Heart right ventricle (tissue), 16 donors: ENCODE measurements around the gene RNASEH2A. TPM values are rescaled to one million over a fixed set of nuclear protein-coding genes. Genes with fewer than 3 reads are reported as not detected.
A peak's percentile ranks its signal among the peaks of the same experiment; 100 is the strongest.

Source experiments
- ATAC-seq, 8 donors: fragments of 200-7000 bp; cut with Tn5 transposase; one replicate each; pipeline ENCODE4 v1.9.1; 2020; ENCODE audit warnings: mild to moderate bottlenecking in 8 of 8, moderate library complexity in 8 of 8, moderate number of reproducible peaks in 1 of 8
- DNase-seq, 2 donors: peaks; one replicate each; pipeline ENCODE4 v3.0.0-alpha.2; 2020
- H3K27ac ChIP-seq, 10 donors: fragments of 200-600 bp; sonication (generic) in 2 of 10; one replicate each; pipeline versions ENCODE4 v1.5.0 to v1.8.0; 2020 to 2022; ENCODE audit warnings: mild to moderate bottlenecking in 3 of 10
- H3K27me3 ChIP-seq, 7 donors: fragments of 200-600 bp; one replicate each; pipeline ENCODE4 v1.8.0; 2021 to 2022; ENCODE audit warnings: mild to moderate bottlenecking in 2 of 7
- H3K36me3 ChIP-seq, 9 donors: fragments of 200-600 bp; sonication (generic) in 1 of 9; one replicate each; pipeline versions ENCODE4 v1.5.0 to v1.8.0; 2020 to 2022; ENCODE audit warnings: mild to moderate bottlenecking in 2 of 9
- H3K4me1 ChIP-seq, 9 donors: fragments of 200-600 bp; sonication (generic) in 1 of 9; one replicate each; pipeline versions ENCODE4 v1.5.0 to v1.8.0; 2020 to 2022; ENCODE audit warnings: mild to moderate bottlenecking in 4 of 9
- H3K4me3 ChIP-seq, 10 donors: fragments of 200-600 bp; sonication (generic) in 2 of 10; one replicate each; pipeline versions ENCODE4 v1.5.0 to v1.8.0; 2020 to 2022; ENCODE audit warnings: mild to moderate bottlenecking in 7 of 10, moderate library complexity in 2 of 10
- H3K9me3 ChIP-seq, 11 donors: fragments of 200-600 bp in 10 of 11; sonication (generic) in 2 of 11; one replicate each; pipeline versions ENCODE4 v1.5.0 to v1.8.0; 2013 to 2022; ENCODE audit warnings: mild to moderate bottlenecking in 2 of 11, control low read depth in 1 of 11, moderate library complexity in 1 of 11
- WGBS, 2 donors: extraction: QIAGEN DNeasy Blood & Tissue Kit; methylation state at CpG; one replicate each; pipeline ENCODE4 v1.1.7; 2013; ENCODE audit warnings: inconsistent platforms in 1 of 2; 5-methylcytosine and 5-hydroxymethylcytosine counted together
- intact Hi-C, 10 donors: fragments of 100-400 bp; cut with DNase I; formaldehyde crosslinking; loops; one replicate each; pipeline versions ENCODE4 v1.11.1 to v1.14.2; 2022
- polyA plus RNA-seq, 2 donors: library from polyadenylated mRNA; stranded (reverse); fragments of 200-250 nt; gene quantifications; one replicate each; pipeline ENCODE4 v1.2.3, GENCODE V29; 2013
- total RNA-seq, 10 donors: library from RNA; stranded (reverse); fragmentation: NEBNext Ultra II Directional in 3 of 10; extraction: Animal tissue kit (Norgen Biotek cat#: 25700) in 3 of 10; gene quantifications; one replicate each; pipeline versions ENCODE4 v1.2.1 to v1.2.4, GENCODE V29; 2021 to 2023
- TF ChIP-seq, protein P1 (sequence below), 9 donors: fragments of 200-600 bp; sonication (generic) in 2 of 9; IDR thresholded peaks; one replicate each; pipeline versions ENCODE4 v1.5.0 to v1.8.0; 2021 to 2022; ENCODE audit warnings: antibody characterized with exemption in 9 of 9, mild to moderate bottlenecking in 5 of 9, moderate library complexity in 1 of 9
- donor health status: Arrhythmogenic right ventricular cardiomyopathy.
- donor health status: ischemic (EF 13 %, LVEDD 7.1; RV severe dilation, severe dysfunction).
- donor health status: healthy with polysubstance abuse.
- donor health status: DM: no; HTN: yes; CAD: no.
- donor health status: DM: no; HTN: no; CAD: no.
- donor health status: ischemic (EF 25% LVEDD 6.9; RV normal size, moderate dysfunction).
- donor health status: ischemic (EF 25% LVEDD 5.7; RV mildly dilated, moderate dysfunction).
- donor health status: healthy.
- donor health status: DM: yes; HTN: yes; CAD: no.
- donor health status: Ischemic cardiomyopathy.
- donor health status: ischemic (EF 35%, LVEDD 5.7; RV mildly dilated, moderate dysfunction).
- donor health status: nonischemic (EF 11% LVEDD 7.7; RV severe dilation, severe dysfunction).
- donor health status: DM: yes; HTN: yes; CAD: no.
- donor health status: PGD.
- donor health status: ischemic (EF 29% LVEDD 5.4; RV normal size, mild dysfunction).
- donor health status: nonischemic (EF 23%, LVEDD 6.1; RV moderate dilation, normal function).

Gene RNASEH2A
- total and polyA plus RNA-seq, 12 donors: 1.9 to 6.9 (median 4.1) TPM

DNA sequence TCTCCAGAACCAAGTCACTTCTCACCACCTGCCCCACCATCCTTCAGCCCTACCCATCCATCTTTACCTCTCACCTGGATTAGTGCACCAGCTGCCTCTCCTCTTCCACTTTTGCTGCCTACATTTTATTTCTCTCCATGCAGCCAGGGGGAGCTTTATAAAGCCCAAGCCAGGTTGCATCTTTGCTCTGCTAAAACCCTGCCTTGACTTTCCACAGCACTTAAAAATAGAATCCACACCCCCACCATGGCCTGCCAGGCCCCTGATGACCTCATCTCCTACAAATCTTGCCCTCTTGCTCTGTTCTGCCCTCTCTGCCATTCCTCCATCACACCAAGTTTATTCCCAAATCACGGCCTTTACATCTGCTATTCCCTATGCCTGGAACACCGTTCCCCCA is 32.8 kb upstream of the RNASEH2A start:
- no peaks in the 10 kb centered on the region for H3K9me3 ChIP-seq
- peaks cover 0 to 27% (median 0%) of the 10 kb centered on the region in 9 donors for H3K36me3 ChIP-seq
- DNase-seq (peak in 1 of 2 donors; percentile 51), ATAC-seq (peak in 6 of 8 donors; percentile 12 to 54 (median 34))
- no peaks in the 10 kb centered on the region for H3K27me3 ChIP-seq
- TF ChIP-seq, protein P1, sequence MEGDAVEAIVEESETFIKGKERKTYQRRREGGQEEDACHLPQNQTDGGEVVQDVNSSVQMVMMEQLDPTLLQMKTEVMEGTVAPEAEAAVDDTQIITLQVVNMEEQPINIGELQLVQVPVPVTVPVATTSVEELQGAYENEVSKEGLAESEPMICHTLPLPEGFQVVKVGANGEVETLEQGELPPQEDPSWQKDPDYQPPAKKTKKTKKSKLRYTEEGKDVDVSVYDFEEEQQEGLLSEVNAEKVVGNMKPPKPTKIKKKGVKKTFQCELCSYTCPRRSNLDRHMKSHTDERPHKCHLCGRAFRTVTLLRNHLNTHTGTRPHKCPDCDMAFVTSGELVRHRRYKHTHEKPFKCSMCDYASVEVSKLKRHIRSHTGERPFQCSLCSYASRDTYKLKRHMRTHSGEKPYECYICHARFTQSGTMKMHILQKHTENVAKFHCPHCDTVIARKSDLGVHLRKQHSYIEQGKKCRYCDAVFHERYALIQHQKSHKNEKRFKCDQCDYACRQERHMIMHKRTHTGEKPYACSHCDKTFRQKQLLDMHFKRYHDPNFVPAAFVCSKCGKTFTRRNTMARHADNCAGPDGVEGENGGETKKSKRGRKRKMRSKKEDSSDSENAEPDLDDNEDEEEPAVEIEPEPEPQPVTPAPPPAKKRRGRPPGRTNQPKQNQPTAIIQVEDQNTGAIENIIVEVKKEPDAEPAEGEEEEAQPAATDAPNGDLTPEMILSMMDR (IDR thresholded peaks at IDR 0.05): peak in 7 of 9 donors; percentile 14 to 65 (median 42)
- H3K27ac ChIP-seq: peak overlapping the region; percentile 79 to 99 (median 91)
- peaks cover 14 to 66% (median 38%) of the 10 kb centered on the region in 9 donors for H3K4me1 ChIP-seq
- intact Hi-C loops: loop anchor here in 2 of 10 donors (2.0 to 10.0 kb wide), 2 partner anchors 71 to 73 kb away; no protein-coding TSS in a partner anchor
- WGBS, 2 donors: 65 to 73% methylated on average over 2 of the region's 2 CpGs
- no peak overlapping the region for H3K4me3 ChIP-seq

DNA sequence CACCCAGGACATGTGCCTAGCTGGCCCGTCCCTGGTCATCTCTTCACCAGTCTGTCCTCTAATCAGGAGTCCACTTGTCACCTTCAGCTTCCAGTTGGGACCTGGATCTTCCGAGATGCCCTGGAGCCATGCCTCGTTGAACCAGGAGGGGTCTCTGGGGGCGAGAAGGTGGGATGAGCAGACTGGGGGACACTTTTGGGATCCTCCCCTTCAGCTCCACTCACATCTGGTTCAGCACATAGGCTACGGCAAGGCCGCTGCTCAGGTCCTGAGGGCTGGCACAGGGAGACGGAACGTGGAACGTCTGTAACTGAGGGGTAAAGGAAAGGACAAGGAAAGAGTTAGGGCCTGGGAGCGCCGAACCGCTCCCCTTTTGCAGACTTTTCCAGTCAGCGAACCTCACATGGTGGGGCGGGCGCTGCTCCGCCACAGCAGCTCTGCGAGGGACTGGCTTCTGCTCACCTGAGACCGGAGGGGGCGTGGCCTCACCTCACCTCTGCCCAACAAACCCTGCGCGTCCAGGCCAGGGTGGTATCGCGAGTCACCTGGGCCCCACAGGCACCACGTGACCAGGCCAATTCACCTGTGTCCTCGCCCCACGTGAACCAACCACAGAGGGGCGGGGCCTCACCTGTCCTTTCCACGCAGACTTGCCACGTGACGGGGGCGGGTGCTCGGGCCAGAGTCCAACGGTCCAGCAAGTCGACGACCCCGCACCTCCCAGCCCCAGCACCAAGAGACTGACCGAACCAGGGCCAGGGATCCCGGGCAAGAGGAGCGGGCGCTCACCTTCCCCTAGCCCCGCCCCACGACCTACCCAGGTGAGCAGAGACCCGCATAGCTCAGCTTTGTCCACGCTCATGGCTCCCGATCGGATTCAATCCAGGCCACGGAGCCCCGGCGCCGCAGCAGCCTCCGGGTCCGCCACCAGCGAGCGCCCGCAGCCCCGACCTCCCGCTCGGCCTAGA is 31.5 kb upstream of the RNASEH2A start, which contains the start of gene HOOK2:
Gene HOOK2 (minus strand): TSS at position 965 of the 968 bp plus-strand sequence. CDS start 103 bp downstream, at position 862.
- intact Hi-C loops: loop anchor here in 3 of 10 donors (1.0 to 10.0 kb wide), 3 partner anchors 22 to 70 kb away; partner anchors contain the start of gene GET3 (in 1 of the 3)
- peak in 1 of 8 donors; percentile 2 for ATAC-seq

DNA sequence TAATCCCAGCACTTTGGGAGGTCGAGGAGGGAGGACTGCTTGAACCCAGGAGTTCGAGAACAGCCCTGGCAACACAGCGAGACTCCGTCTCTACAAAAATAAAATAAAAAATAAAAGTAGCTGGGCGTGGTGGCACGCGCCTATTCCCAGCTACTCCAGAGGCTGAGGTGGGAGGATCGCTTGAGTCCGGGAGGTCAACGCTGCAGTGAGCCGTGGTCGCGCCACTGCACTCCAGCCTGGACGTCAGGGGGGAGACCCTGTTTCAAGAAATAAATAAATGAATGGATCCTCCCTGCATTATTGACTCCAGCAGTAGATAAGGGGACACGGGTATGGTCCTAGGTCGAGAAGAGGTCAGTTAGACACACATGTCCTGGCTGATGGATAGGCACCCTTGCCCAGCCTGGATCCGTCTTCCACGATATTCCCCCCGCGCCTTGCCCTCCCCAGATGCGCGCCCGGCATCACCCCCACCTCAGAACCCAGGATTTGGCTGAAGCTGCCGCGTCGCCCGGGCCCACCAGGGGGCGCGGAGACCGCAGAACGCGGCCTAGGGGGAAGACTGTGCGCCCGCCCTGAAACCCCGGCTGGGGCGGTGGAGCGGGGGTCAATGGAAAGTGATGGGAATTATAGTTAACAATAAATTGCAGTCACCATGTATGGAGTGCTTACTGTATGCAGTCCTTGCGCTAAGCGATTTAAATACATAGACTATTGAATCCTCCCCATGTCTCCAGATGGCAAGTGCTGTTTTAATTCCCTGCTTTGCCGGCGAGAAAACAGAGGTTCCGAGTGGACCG is 29.0 kb upstream of the RNASEH2A start:
- no peaks in the 10 kb centered on the region for H3K9me3 ChIP-seq
- peaks cover 21 to 69% (median 49%) of the 10 kb centered on the region in 9 donors for H3K4me1 ChIP-seq
- ATAC-seq: peak; percentile 39 to 69 (median 53)
- H3K36me3 ChIP-seq: peaks cover 0 to 3% (median 0%) of the 10 kb centered on the region in 9 donors
- DNase-seq: peak; percentile 80 to 87
- TF ChIP-seq, protein P1 (IDR thresholded peaks at IDR 0.05): peak; percentile 94 to 99 (median 98)
- H3K4me3 ChIP-seq: peak overlapping the region; percentile 48 to 78 (median 70)
- H3K27ac ChIP-seq: peak overlapping the region; percentile 85 to 99 (median 97)
- H3K27me3 ChIP-seq: no peaks in the 10 kb centered on the region
- intact Hi-C loops: loop anchor here in 8 of 10 donors (1.0 to 10.0 kb wide), 6 partner anchors 14 to 67 kb away; partner anchors contain the start of gene JUNB (in 1 of the 8)
- 11% methylated on average over 43 of the region's 43 CpGs for WGBS, 2 donors

More for the DNA sequence above, 31.5 kb upstream of the RNASEH2A start, which contains the start of gene HOOK2:
- no peaks in the 10 kb centered on the region for H3K9me3 ChIP-seq
- peaks cover 21 to 79% (median 45%) of the 10 kb centered on the region in 9 donors for H3K4me1 ChIP-seq
- H3K27me3 ChIP-seq: no peaks in the 10 kb centered on the region
- DNase-seq: peak in 1 of 2 donors; percentile 58
- 18 to 24% methylated on average over 45 to 58 of the region's 58 CpGs for WGBS, 2 donors
- TF ChIP-seq, protein P1 (IDR thresholded peaks at IDR 0.05): no peak
- H3K4me3 ChIP-seq: peak within 1 kb of the TSS; percentile 22 to 90 (median 73)
- H3K27ac ChIP-seq: peak within 1 kb of the TSS; percentile 82 to 99 (median 92)
- H3K36me3 ChIP-seq: peaks cover 0 to 16% (median 0%) of the 10 kb centered on the region in 9 donors
